Activated CD8-positive, alpha-beta memory T cell treated with anti-CD3 and anti-CD28 coated beads for 4 hours (primary cell): ENCODE measurements around the gene ZNF679.
"Not testable (repeated sequence)": the region's sequence is repeated elsewhere in the genome, so short reads cannot be mapped to it uniquely, and the experiment has no call there.

Source experiments
- DNase-seq, 2 donors: peaks; one replicate each; pipeline ENCODE4 v3.0.0-alpha.2; 2020; ENCODE audit warnings: low read depth in 2 of 2

The ZNF679 gene

DNA sequence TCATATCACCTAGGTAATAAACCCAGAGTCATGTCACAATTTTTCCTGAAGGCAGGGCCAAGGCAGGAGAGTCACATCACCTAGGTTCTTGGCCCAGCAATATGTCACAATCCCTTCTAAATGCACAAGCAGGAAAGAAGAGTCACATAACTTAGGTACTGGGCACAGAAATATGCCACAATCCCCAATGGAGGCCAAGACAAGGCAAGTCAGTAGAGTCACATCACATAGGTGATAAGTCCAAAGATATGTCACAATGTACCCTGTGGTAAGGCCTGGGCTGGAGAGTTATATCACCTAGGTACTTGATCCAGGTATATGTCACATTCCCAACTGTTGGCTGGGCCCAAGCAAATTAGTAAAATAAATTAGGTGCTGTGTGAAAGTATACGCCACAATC lies at the start of gene ZNF679:
Gene ZNF679, plus strand, starts transcription at position 301 of the 400 bp plus-strand sequence. CDS start 20,644 bp downstream, outside the sequence.
- not testable (repeated sequence) for DNase-seq

DNA sequence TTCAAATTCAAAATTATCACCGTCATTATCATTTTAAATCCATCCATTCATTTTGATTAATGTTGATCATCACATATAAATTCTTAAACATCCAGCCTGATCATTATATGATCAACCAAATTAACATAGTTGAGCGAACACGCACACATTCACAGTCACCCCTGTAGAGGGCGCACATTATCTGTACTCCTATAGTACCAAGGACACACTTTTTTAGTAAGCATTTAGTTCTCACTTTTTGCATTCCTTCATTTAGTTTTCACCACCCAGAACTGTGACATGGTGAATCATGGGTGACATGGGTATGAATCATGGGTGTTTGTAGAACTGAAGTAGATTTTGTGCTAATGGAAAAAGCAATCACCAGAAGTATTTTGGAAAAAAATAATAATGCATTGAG lies 47.3 kb upstream of the ZNF679 start:
- DNase-seq, result no peak

DNA sequence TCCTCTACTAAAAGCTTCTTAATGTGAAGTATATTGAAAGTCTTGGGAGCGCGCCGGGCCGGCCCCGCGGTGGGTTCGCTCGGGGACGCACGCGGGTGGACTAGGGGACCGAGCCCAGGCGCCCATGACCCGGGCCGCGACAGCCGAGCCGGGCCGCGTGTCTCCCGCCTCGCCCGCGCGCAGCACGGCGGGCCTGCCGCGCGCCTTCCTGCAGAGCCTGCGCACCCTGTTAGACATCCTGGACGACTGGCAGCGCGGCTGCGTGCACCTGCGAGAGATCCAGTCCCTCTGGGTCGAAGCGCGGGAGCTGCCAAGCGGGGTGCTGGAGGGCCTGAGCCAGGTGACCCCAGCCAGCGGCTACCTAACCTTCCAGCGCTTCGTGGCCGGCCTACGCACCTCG lies 46.7 kb upstream of the ZNF679 start:
- DNase-seq, result no peak

DNA sequence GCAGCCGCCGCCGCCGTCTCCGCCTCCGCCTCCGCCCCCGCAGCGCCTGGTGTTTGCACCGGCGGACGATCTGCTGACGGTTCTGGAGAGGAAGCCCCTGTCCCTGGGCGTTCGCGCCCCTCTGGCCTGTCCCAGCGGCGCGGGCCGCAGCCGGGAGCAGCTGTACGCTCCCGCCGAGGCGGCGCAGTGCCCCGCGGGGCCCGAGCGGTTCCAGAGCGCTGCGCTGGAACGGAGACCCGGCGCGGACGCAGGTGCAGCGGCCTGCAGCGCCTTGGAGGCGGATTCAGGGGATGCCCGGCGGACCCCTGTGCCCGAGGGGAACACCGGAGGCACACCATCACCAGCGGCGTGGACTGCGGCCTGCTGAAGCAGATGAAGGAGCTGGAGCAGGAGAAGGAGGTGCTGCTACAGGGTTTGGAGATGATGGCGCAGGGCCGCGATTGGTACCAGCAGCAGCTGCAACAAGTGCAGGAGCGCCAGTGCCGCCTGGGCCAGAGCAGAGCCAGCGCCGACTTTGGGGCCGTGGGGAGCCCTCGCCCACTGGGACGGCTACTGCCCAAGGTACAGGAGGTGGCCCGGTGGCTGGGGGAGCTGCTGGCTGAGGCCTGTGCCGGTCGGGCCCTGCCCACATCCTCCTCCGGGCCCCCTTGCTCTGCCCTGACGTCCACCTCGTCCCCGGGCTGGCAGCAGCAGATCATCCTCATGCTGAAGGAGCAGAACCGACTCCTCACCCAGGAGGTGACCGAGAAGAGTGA lies 46.1 kb upstream of the ZNF679 start:
- no peak for DNase-seq

DNA sequence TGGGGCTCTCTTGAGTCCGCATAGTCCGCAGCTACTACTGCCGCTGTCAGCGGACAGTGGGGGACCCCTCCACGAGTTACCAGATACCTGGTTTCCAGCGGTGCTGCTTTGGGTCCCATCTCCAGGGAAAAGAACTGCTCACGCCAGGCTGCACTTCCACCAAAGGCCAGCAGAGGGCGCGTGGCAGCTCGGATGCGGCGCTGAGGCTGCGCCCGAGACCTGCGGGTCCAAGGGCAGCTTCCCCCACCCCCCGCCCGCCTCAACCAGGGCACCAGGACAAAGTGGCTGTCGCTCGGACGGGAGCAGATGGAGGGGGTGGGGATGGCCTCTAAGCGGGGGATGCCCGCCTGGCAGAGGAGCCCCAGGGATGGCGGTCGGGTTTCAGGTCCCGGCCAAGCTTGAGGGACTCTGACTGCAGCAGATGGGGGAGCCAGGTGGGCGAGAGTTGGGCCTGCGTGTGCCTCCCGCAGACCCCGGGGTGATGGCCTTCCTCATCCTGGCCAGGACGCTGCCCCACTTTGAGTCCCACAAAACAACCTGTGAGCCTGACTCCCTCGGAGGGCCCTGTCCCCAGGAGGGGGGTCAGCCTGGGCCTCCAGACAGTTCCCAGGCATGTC lies 45.0 kb upstream of the ZNF679 start:
- no peak for DNase-seq

- no peak for DNase-seq
These were observed 44.4 kb upstream of the ZNF679 start for GRCh38 chr7:64183827-64184372.

DNA sequence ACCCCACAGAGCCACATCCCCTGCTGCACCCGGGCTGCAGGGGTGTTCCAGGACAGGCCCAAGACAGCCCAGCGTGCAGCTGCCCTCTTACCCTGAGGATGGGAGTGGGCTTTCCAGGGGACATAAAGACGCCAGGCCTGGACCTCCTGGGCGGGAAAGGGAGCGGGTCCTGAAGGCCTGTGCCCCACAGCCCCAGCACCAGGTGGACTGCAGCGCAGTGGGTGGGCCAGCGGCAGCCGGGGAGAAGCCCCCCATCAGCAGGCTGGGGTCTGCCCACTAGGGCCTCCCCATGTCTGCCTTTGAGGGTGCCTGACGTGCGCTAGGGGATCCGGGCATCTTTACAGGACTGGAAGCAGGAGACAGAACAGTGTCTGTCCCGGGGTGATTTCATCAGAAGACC lies 43.9 kb upstream of the ZNF679 start:
- no peak for DNase-seq

GRCh38 chr7:64187408-64187807 lies 40.9 kb upstream of the ZNF679 start:
- DNase-seq, result no peak

DNA sequence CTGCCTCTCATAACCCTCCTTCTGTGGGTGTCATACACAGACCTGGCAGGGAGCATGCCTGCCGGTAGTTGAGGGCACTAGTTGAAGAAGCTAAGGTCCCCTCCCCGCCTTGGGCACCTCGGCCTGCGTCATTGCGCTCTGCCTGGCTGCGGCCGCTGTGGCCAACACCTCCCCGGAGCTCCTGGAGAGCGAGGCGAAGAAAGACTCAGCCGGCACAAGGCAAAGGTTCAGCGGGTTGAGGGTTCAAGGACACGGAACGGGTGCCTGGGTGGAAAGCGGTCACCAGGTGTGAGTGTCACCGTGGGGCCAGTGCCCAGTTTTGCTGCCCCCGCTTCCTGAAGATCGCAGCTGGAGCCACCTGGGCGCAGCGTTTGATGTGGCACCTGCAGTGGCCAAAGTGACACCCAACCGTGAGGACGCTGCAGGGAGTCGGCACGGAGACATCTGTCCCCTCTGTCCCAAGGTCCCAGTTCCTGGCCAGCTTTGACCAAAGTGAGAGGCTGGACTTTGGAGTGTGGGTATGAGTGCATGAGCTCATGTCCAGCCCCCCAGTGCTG lies 36.0 kb upstream of the ZNF679 start:
- no peak for DNase-seq

DNA sequence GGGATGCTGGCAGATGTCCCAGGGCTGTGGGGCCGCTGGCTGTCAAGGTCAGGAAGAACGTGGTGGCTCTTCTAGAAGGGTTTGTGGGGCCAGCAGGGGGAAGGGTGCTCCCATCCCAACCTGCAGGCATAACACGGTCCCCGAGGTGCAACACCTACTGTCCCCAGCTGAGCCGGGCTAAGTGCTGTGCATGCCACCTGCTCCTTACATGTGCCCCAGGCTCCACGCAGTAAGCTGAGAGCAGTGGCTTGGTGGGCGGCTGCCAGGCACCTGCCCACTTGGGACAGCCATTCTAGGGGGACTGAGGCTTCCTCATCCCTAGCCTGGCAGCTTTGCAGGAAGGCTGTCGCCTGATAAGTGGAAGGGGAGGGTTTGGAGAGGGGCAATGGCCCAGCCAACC lies 35.5 kb upstream of the ZNF679 start:
- no peak for DNase-seq

- no peak for DNase-seq
These were observed 21.4 kb upstream of the ZNF679 start, which contains the start of gene ZNF735 for GRCh38 chr7:64206903-64207302. Gene ZNF735, plus strand, starts transcription at chr7:64207203. Its CDS starts 0 bp downstream, at chr7:64207203.

DNA sequence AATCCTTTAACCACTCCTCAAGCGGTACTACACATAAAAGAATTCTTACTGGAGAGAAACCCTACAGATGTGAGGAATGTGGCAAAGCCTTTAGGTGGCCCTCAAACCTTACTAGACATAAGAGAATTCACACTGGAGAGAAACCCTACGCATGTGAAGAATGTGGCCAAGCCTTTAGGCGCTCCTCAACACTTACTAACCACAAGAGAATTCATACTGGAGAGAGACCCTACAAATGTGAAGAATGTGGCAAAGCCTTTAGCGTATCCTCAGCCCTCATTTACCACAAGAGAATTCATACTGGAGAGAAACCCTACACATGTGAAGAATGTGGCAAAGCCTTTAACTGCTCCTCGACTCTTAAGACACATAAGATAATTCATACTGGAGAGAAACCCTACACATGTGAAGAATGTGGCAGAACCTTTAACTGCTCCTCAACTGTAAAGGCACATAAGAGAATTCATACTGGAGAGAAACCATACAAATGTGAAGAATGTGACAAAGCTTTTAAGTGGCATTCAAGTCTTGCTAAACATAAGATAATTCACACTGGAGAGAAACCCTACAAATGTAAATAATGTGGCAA lies 8.5 kb upstream of the ZNF679 start:
- not testable (repeated sequence) for DNase-seq

- no peak for DNase-seq
These were observed 4.9 kb upstream of the ZNF679 start for GRCh38 chr7:64223366-64223765.

- no peak for DNase-seq
These were observed 38.2 kb downstream of the ZNF679 start for GRCh38 chr7:64266341-64266919.

GRCh38 chr7:64277630-64278029 lies 49.4 kb downstream of the ZNF679 start:
- no peak for DNase-seq

GRCh38 chr7:64294701-64295420 lies 66.6 kb downstream of the ZNF679 start:
- no peak for DNase-seq

DNA sequence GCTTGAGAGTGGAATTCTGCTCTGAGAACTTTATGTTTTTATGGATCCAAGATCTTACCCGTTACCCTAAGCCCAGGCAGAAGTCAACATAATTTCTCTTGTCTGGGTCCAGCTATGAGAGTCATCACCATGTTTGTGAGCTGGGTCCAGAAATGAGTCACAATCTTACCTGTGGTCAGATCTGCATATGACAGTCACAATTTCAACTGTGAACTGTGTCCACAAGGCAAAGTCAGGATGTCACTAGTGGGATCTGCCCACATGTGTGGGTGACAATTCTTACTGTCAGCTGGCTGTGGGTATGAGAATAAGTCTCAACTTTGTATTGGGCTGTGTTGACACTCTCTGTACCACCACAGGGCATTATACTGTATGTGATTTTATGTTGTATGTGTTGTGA lies 69.1 kb downstream of the ZNF679 start:
- not testable (repeated sequence) for DNase-seq

- no peak for DNase-seq
These were observed 72.5 kb downstream of the ZNF679 start for GRCh38 chr7:64300641-64301405.

GRCh38 chr7:64307254-64308015 lies 79.2 kb downstream of the ZNF679 start:
- peak; percentile 84 to 89 for DNase-seq

DNA sequence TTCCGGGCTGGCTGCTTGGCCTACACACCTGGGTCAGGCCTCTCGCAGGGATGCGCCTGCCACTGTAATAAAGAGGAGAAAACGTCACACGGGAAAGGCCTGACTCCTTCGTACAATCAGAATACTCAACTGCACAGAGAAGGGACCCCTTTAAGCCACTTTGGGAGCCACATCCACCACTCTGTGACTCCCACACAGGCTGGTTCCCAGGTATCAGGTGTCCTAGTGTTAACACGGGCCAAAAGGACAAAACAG lies 79.7 kb downstream of the ZNF679 start:
- DNase-seq, result no peak
